A549 (cell line): ENCODE data around the gene MS4A2.

Experiments used
- BHLHE40 ChIP-seq: IDR thresholded peaks from 2 replicates; pipeline ENCODE4 v1.6.1; 2012; ENCODE audit warnings: low read depth, low read length, inconsistent platforms
- CBX2 ChIP-seq: fragments of 200-600 bp; sonication (generic); IDR thresholded peaks from 2 replicates; pipeline ENCODE4 v1.6.1; 2016; ENCODE audit warnings: low read depth, mild to moderate bottlenecking, borderline replicate concordance
- JUN ChIP-seq, 2 experiments: fragments of >200 bp; sonication (Bioruptor Twin); formaldehyde crosslinking; IDR thresholded peaks; 2 replicates in 1 of 2; 3 replicates in 1 of 2; pipeline ENCODE4 v1.6.1; 2016 to 2017
- RNF2 ChIP-seq: fragments of 200-600 bp; sonication (generic); IDR thresholded peaks from 2 replicates; pipeline ENCODE4 v1.6.1; 2016; ENCODE audit warnings: low read depth, mild to moderate bottlenecking, antibody characterized with exemption, moderate library complexity, borderline replicate concordance
- TP53 ChIP-seq: fragments of 250-450 bp; sonication (Bioruptor Pico); IDR thresholded peaks from 2 replicates; pipeline ENCODE4 v1.5.0; 2021; ENCODE audit warnings: mild to moderate bottlenecking, moderate library complexity
- ZFP36 ChIP-seq: fragments of 450-650 bp; IDR thresholded peaks from 2 replicates; pipeline ENCODE4 v1.6.1; 2014; ENCODE audit warnings: borderline replicate concordance; ENCODE audit not compliant: partially characterized antibody
- TF ChIP-seq, protein P1 (sequence below): fragments of 250-450 bp; sonication (Bioruptor Pico); IDR thresholded peaks from 2 replicates; pipeline ENCODE4 v1.5.0; 2021; ENCODE audit warnings: mild to moderate bottlenecking, moderate library complexity, borderline replicate concordance
- TF ChIP-seq, protein P2 (sequence below): fragments of >200 bp; sonication (Bioruptor Twin); formaldehyde crosslinking; IDR thresholded peaks from 3 replicates; pipeline ENCODE4 v1.5.1; 2016

DNA sequence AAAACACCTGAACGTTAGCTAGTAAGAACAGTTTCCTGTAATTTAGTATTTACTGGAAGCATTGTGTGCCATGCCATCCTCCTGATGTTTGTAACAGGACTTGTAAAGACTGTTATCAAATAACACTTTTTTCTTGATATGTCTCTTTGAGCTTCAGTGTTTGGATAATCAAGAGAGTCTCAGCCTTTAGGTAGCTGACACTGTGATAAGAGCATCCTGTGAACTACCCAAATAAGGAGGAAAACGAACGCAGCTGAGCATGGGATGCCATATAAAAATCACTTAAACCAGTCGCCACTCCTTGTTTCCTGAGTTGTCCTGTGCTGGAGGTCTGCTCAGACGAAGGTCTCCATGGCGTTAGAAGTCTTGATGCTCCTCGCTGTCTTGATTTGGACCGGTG is 48.4 kb upstream of the MS4A2 start, which contains the start of gene OOSP2:
- TF ChIP-seq TP53 (CRISPR knock-in tag), result no peak
- TF ChIP-seq RNF2, result no peak
- TF ChIP-seq, protein P1, sequence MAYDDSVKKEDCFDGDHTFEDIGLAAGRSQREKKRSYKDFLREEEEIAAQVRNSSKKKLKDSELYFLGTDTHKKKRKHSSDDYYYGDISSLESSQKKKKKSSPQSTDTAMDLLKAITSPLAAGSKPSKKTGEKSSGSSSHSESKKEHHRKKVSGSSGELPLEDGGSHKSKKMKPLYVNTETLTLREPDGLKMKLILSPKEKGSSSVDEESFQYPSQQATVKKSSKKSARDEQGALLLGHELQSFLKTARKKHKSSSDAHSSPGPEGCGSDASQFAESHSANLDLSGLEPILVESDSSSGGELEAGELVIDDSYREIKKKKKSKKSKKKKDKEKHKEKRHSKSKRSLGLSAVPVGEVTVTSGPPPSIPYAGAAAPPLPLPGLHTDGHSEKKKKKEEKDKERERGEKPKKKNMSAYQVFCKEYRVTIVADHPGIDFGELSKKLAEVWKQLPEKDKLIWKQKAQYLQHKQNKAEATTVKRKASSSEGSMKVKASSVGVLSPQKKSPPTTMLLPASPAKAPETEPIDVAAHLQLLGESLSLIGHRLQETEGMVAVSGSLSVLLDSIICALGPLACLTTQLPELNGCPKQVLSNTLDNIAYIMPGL (CRISPR knock-in tag), result no peak
- TF ChIP-seq, protein P2, sequence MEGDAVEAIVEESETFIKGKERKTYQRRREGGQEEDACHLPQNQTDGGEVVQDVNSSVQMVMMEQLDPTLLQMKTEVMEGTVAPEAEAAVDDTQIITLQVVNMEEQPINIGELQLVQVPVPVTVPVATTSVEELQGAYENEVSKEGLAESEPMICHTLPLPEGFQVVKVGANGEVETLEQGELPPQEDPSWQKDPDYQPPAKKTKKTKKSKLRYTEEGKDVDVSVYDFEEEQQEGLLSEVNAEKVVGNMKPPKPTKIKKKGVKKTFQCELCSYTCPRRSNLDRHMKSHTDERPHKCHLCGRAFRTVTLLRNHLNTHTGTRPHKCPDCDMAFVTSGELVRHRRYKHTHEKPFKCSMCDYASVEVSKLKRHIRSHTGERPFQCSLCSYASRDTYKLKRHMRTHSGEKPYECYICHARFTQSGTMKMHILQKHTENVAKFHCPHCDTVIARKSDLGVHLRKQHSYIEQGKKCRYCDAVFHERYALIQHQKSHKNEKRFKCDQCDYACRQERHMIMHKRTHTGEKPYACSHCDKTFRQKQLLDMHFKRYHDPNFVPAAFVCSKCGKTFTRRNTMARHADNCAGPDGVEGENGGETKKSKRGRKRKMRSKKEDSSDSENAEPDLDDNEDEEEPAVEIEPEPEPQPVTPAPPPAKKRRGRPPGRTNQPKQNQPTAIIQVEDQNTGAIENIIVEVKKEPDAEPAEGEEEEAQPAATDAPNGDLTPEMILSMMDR, result no peak
- no peak for TF ChIP-seq JUN (IDR thresholded peaks at IDR 0.05)
- TF ChIP-seq ZFP36, result no peak
- TF ChIP-seq BHLHE40, result no peak
- TF ChIP-seq CBX2, result no peak
